H1 (cell line): ENCODE data around the gene SLC39A6. TPM values are rescaled to one million over a fixed set of nuclear protein-coding genes. Genes with fewer than 3 reads are reported as not detected.

Experiments
- CTCF ChIA-PET: fragments of 300-600 bp; sonication (Branson Sonifier 250); formaldehyde crosslinking; loops from one replicate; lab custom pipeline; 2021; ENCODE audit not compliant: partially characterized antibody; lab: Charles Lee
- POLR2A ChIA-PET: fragments of 300-600 bp; sonication (Branson Sonifier 250); formaldehyde crosslinking; loops from one replicate; lab custom pipeline; 2021; ENCODE audit warnings: inconsistent platforms; ENCODE audit not compliant: partially characterized antibody; lab: Charles Lee
- DNase-seq, 2 experiments: peaks; one replicate each; pipeline versions ENCODE4 v3.0.0 to v3.0.0-alpha.2; 2010 to 2022; ENCODE audit warnings: low spot score in 2 of 2, low read depth in 1 of 2, mixed read lengths in 1 of 2
- FAIRE-seq: peaks from 2 replicates; lab custom pipeline; 2011; peaks lifted over from hg19 to GRCh38; lab: Jason Lieb, UNC
- H2AFZ ChIP-seq: 2 replicates; pipeline ENCODE4 v1.8.1; 2012; ENCODE audit warnings: low read length, inconsistent platforms
- H2AK5ac ChIP-seq: 2 replicates; pipeline ENCODE4 v1.6.1; 2013; ENCODE audit warnings: low read depth, low read length
- H2BK120ac ChIP-seq: replicated peaks from 2 replicates; pipeline ENCODE3; 2013; ENCODE audit warnings: low read depth, low read length, inconsistent platforms
- H2BK12ac ChIP-seq: 2 replicates; pipeline ENCODE4 v1.6.1; 2013; ENCODE audit warnings: low read depth, low read length
- H2BK15ac ChIP-seq: 2 replicates; pipeline ENCODE4 v1.6.1; 2013; ENCODE audit warnings: low read length
- H2BK20ac ChIP-seq: 2 replicates; pipeline ENCODE4 v1.6.1; 2013; ENCODE audit warnings: low read length
- H2BK5ac ChIP-seq: 2 replicates; pipeline ENCODE4 v1.6.1; 2013; ENCODE audit warnings: low read depth, low read length
- H3K14ac ChIP-seq: 2 replicates; pipeline ENCODE4 v1.6.1; 2013; ENCODE audit warnings: inconsistent platforms; ENCODE audit not compliant: insufficient read length
- H3K18ac ChIP-seq: 2 replicates; pipeline ENCODE4 v1.6.1; 2013; ENCODE audit warnings: low read length; ENCODE audit errors: extremely low read depth
- H3K23ac ChIP-seq: 2 replicates; pipeline ENCODE4 v1.6.1; 2013; ENCODE audit warnings: inconsistent platforms; ENCODE audit not compliant: insufficient read length
- H3K23me2 ChIP-seq: 2 replicates; pipeline ENCODE4 v1.6.1; 2013; ENCODE audit warnings: low read depth, low read length
- H3K27ac ChIP-seq: 2 replicates; pipeline ENCODE4 v1.6.1; 2011; ENCODE audit warnings: low read depth, low read length, inconsistent platforms
- H3K27me3 ChIP-seq, 4 experiments: replicated peaks in 1 of 4; 1 replicate in 1 of 4; 2 replicates in 3 of 4; pipeline versions ENCODE4 v1.6.1 to v1.8.1; 2011 to 2013; ENCODE audit warnings: low read length in 3 of 4, mild to moderate bottlenecking in 3 of 4, inconsistent platforms in 2 of 4, mixed read lengths in 2 of 4, moderate library complexity in 1 of 4; ENCODE audit not compliant: control insufficient read depth in 3 of 4, insufficient read depth in 3 of 4; ENCODE audit errors: extremely low read depth in 1 of 4
- H3K36me3 ChIP-seq, 4 experiments: 2 replicates each; pipeline versions ENCODE4 v1.6.1 to v1.8.1; 2011 to 2013; ENCODE audit warnings: mild to moderate bottlenecking in 4 of 4, low read length in 3 of 4, moderate library complexity in 2 of 4, control low read depth in 1 of 4, inconsistent platforms in 1 of 4; ENCODE audit not compliant: insufficient read depth in 4 of 4, control insufficient read depth in 2 of 4
- H3K4ac ChIP-seq: replicated peaks from 2 replicates; pipeline ENCODE3; 2013; ENCODE audit warnings: low read length, low read depth, mixed read lengths, inconsistent platforms; ENCODE audit not compliant: insufficient read length
- H3K4me1 ChIP-seq, 4 experiments: replicated peaks in 1 of 4; 1 replicate in 1 of 4; 2 replicates in 3 of 4; pipeline versions ENCODE4 v1.6.1 to v1.8.1; 2011 to 2013; ENCODE audit warnings: low read length in 3 of 4, inconsistent platforms in 2 of 4, mixed read lengths in 1 of 4; ENCODE audit not compliant: insufficient read depth in 4 of 4, control insufficient read depth in 3 of 4
- H3K4me2 ChIP-seq, 2 experiments: 2 replicates each; pipeline versions ENCODE4 v1.6.1 to v1.8.1; 2011 to 2013; ENCODE audit warnings: low read depth in 2 of 2, low read length in 2 of 2, control low read depth in 1 of 2, inconsistent platforms in 1 of 2, mild to moderate bottlenecking in 1 of 2; ENCODE audit not compliant: insufficient read depth in 1 of 2
- H3K4me3 ChIP-seq, 4 experiments: fragments of 200-600, 300-600 bp in 1 of 4; sonication (generic), shearing (Covaris generic), sonication (Bioruptor Twin) in 1 of 4; 2 replicates each; pipeline versions ENCODE4 v1.5.1 to v1.8.1; 2011 to 2016; ENCODE audit warnings: low read length in 4 of 4, low read depth in 3 of 4, control low read depth in 2 of 4, inconsistent platforms in 2 of 4, mild to moderate bottlenecking in 2 of 4, mixed read lengths in 1 of 4, moderate library complexity in 1 of 4; ENCODE audit not compliant: insufficient read depth in 2 of 4; ENCODE audit errors: extremely low read depth in 1 of 4
- H3K56ac ChIP-seq: replicated peaks from 2 replicates; pipeline ENCODE3; 2013; ENCODE audit warnings: low read depth, mild to moderate bottlenecking, mixed read lengths, low read length, inconsistent platforms; ENCODE audit not compliant: insufficient read length
- H3K79me1 ChIP-seq: 2 replicates; pipeline ENCODE4 v1.6.1; 2013; ENCODE audit warnings: low read depth, low read length, control low read depth
- H3K79me2 ChIP-seq, 2 experiments: 2 replicates each; pipeline versions ENCODE4 v1.6.1 to v1.8.1; 2012 to 2013; ENCODE audit warnings: low read length in 2 of 2, mild to moderate bottlenecking in 2 of 2, inconsistent platforms in 1 of 2; ENCODE audit not compliant: insufficient read depth in 2 of 2, control insufficient read depth in 1 of 2
- H3K9ac ChIP-seq, 4 experiments: replicated peaks in 1 of 4; 1 replicate in 1 of 4; 2 replicates in 3 of 4; pipeline versions ENCODE4 v1.6.1 to v1.8.1; 2011 to 2013; ENCODE audit warnings: low read depth in 3 of 4, low read length in 3 of 4, control low read depth in 2 of 4, mild to moderate bottlenecking in 2 of 4, moderate library complexity in 2 of 4, inconsistent platforms in 1 of 4; ENCODE audit errors: extremely low read depth in 1 of 4
- H3K9me3 ChIP-seq, 2 experiments: 2 replicates each; pipeline versions ENCODE4 v1.6.1 to v1.8.1; 2012 to 2013; ENCODE audit warnings: mild to moderate bottlenecking in 2 of 2, moderate library complexity in 2 of 2, control low read depth in 1 of 2, inconsistent platforms in 1 of 2, low read depth in 1 of 2, low read length in 1 of 2, mixed read lengths in 1 of 2; ENCODE audit not compliant: insufficient read depth in 2 of 2
- H4K20me1 ChIP-seq, 2 experiments: replicated peaks in 1 of 2; 2 replicates each; pipeline versions ENCODE3 to v1.8.1; 2011 to 2013; ENCODE audit warnings: inconsistent platforms in 2 of 2, low read length in 2 of 2, mild to moderate bottlenecking in 1 of 2; ENCODE audit not compliant: insufficient read depth in 2 of 2, control insufficient read depth in 1 of 2
- H4K5ac ChIP-seq: 2 replicates; pipeline ENCODE4 v1.6.1; 2013; ENCODE audit warnings: low read length, low read depth, mixed read lengths, inconsistent platforms; ENCODE audit not compliant: insufficient read length
- H4K8ac ChIP-seq: 2 replicates; pipeline ENCODE4 v1.8.0; 2013; ENCODE audit warnings: mild to moderate bottlenecking, moderate library complexity, low read length, inconsistent platforms; ENCODE audit not compliant: insufficient read depth; ENCODE audit errors: extremely low read depth
- H4K91ac ChIP-seq: replicated peaks from 2 replicates; pipeline ENCODE3; 2013; ENCODE audit warnings: low read length, mixed read lengths, inconsistent platforms; ENCODE audit not compliant: insufficient read length
- CREB1 ChIP-seq: IDR thresholded peaks from 2 replicates; pipeline ENCODE4 v1.6.1; 2012; ENCODE audit warnings: inconsistent platforms
- EZH2 ChIP-seq: fragments of 200-600 bp; sonication (generic); IDR thresholded peaks from 2 replicates; pipeline ENCODE4 v1.7.1; 2012; ENCODE audit warnings: low read depth, mild to moderate bottlenecking, moderate library complexity, low read length, inconsistent platforms; ENCODE audit not compliant: severe bottlenecking
- JUN ChIP-seq: IDR thresholded peaks from 2 replicates; pipeline ENCODE4 v1.6.1; 2011; ENCODE audit warnings: low read depth, mild to moderate bottlenecking, improper control_type of control experiment, low read length
- SRF ChIP-seq: IDR thresholded peaks from 2 replicates; pipeline ENCODE4 v1.6.1; 2011; ENCODE audit warnings: mild to moderate bottlenecking, low read depth, low read length, moderate library complexity
- TAF7 ChIP-seq: optimal IDR thresholded peaks from 2 replicates; pipeline ENCODE3; 2011; ENCODE audit warnings: low read depth, mild to moderate bottlenecking, inconsistent platforms, low read length, moderate library complexity, borderline replicate concordance
- USF2 ChIP-seq: IDR thresholded peaks from 2 replicates; pipeline ENCODE4 v1.6.1; 2011; ENCODE audit warnings: low read length, improper control_type of control experiment
- WGBS, 2 experiments: shearing (Covaris generic) in 1 of 2; methylation state at CpG; one replicate each; pipeline versions ENCODE4 v1.1.6 to v1.1.7; 2013 to 2015; ENCODE audit warnings: low lambda C conversion rate in 2 of 2, mixed read lengths in 2 of 2, inconsistent platforms in 1 of 2, low coverage in 1 of 2, missing lambda C conversion rate in 1 of 2; ENCODE audit not compliant: insufficient replicate concordance in 2 of 2, insufficient coverage in 1 of 2, insufficient read length in 1 of 2; ENCODE audit errors: extremely low coverage in 1 of 2, missing lambda C conversion rate in 1 of 2; 5-methylcytosine and 5-hydroxymethylcytosine counted together
- polyA plus RNA-seq, 7 experiments: library from polyadenylated mRNA; depleted of rRNA in 3 of 7; stranded (reverse) in 5 of 7; unstranded in 2 of 7; fragments of >200 nt in 5 of 7; fragments of 200-250 nt in 2 of 7; gene quantifications; 1 replicate in 5 of 7; 2 replicates in 1 of 7; 4 replicates in 1 of 7; pipeline versions ENCODE4 v1.2.1 to v1.2.3, GENCODE V29; 2011 to 2013; ENCODE audit warnings: missing spikeins in 2 of 7, mixed read lengths in 2 of 7
- total RNA-seq: library from RNA; stranded (reverse); fragmentation: NEBNext Ultra II Directional; extraction: Animal tissue kit (Norgen Biotek cat#: 25700); gene quantifications from 2 replicates; pipeline ENCODE4 v1.2.1, GENCODE V29; 2021

SLC39A6 gene
- total and polyA plus RNA-seq, 2 of the 8 experiments (the other 6 are each of a cell fraction or from before 2014, with no cell fraction given), result 36.8 to 55.4 TPM

- Histone ChIP-seq H3K79me1 (no peaks in the 10 kb centered on the region), H2BK120ac (no peak overlapping the region), H3K18ac (no peak overlapping the region), H3K9ac (no peak overlapping the region), H2AFZ (no peak overlapping the region), H3K4me1 (no peaks in the 10 kb centered on the region), H3K23ac (no peak overlapping the region), H4K8ac (no peak overlapping the region; the same call in 1 of the 2 replicates), H3K9me3 (peaks cover 0 to 2% of the 10 kb centered on the region in 2 experiments; a peak in 1 of 4 replicates), H2BK5ac (no peak overlapping the region), H4K91ac (no peak overlapping the region), H3K4me3 (no peak overlapping the region), H4K20me1 (no peaks in the 10 kb centered on the region), H3K27me3 (no peaks in the 10 kb centered on the region), H3K27ac (no peak overlapping the region), H3K56ac (no peak overlapping the region), H3K4me2 (no peak overlapping the region), H3K23me2 (no peaks in the 10 kb centered on the region), H2BK20ac (no peak overlapping the region), H2BK15ac (no peak overlapping the region), H2BK12ac (no peak overlapping the region), H3K4ac (no peak overlapping the region), H2AK5ac (no peak overlapping the region), H3K79me2 (no peaks in the 10 kb centered on the region), H3K36me3 (no peaks in the 10 kb centered on the region), H3K14ac (no peak overlapping the region), H4K5ac (no peak overlapping the region)
- POLR2A ChIA-PET, result interaction anchor here (0.6 to 1.4 kb wide), 2 partner anchors 17 to 66 kb away, joined by 3 to 4 read pairs; partner anchors contain the start of gene RPRD1A
- WGBS, 2 experiments, result 93% methylated on average over 4 of the region's 4 CpGs; no CpG with 5 or more reads in 1 of the 2 experiments
- CTCF ChIA-PET, result interaction anchor here (1.1 to 1.9 kb wide), 3 partner anchors 10 to 41 kb away, joined by 4 to 25 read pairs (median 4); no protein-coding TSS in a partner anchor
- no peak for DNase-seq
- no peak for FAIRE-seq
- no peak for TF ChIP-seq USF2
- no peak for TF ChIP-seq JUN
- TF ChIP-seq EZH2, result no peak
- TF ChIP-seq CREB1, result no peak
- TF ChIP-seq TAF7, result no peak
- no peak for TF ChIP-seq SRF
These were observed 43.9 kb downstream of the SLC39A6 start for GRCh38 chr18:36085195-36085594.
